OCI-LY7 (cell line): ENCODE measurements around the gene CCSER2. TPM values are rescaled to one million over a fixed set of nuclear protein-coding genes. Genes with fewer than 3 reads are reported as not detected.

Experiments used
- BruUV-seq: library from RNA; stranded (reverse); fragments of 400-500 nt; replicated peaks from 2 replicates; lab custom pipeline; 2021; lab: Mats Ljungman, UMichigan
- CTCF ChIA-PET: fragments of 300-600 bp; sonication (Branson Sonifier 250); formaldehyde crosslinking; loops from one replicate; lab custom pipeline; 2022; ENCODE audit warnings: antibody characterized with exemption; ENCODE audit not compliant: unreplicated experiment; lab: Charles Lee
- POLR2A ChIA-PET: fragments of 300-600 bp; sonication (Branson Sonifier 250); formaldehyde crosslinking; loops from one replicate; lab custom pipeline; 2022; ENCODE audit warnings: antibody characterized with exemption; lab: Charles Lee
- DNase-seq: peaks from one replicate; pipeline ENCODE4 v3.0.0-alpha.2; 2015; ENCODE audit warnings: low spot score
- H2AFZ ChIP-seq: fragments of 200-600 bp; sonication (generic), shearing (Covaris generic); 2 replicates; pipeline ENCODE4 v1.6.1; 2014; ENCODE audit warnings: mild to moderate bottlenecking, antibody characterized with exemption, low read length, moderate library complexity
- H3K27ac ChIP-seq: fragments of 200-600 bp; sonication (generic); 2 replicates; pipeline ENCODE4 v1.5.1; 2014; ENCODE audit warnings: mixed run types, low read depth, mild to moderate bottlenecking, moderate library complexity, low read length, inconsistent platforms; ENCODE audit not compliant: poor library complexity, severe bottlenecking
- H3K36me3 ChIP-seq: fragments of 200-600 bp; sonication (generic); 2 replicates; pipeline ENCODE4 v1.6.1; 2014; ENCODE audit warnings: mild to moderate bottlenecking, antibody characterized with exemption, low read length, moderate library complexity, mixed read lengths; ENCODE audit not compliant: insufficient read depth
- H3K4me1 ChIP-seq: fragments of 200-600 bp; sonication (generic); 2 replicates; pipeline ENCODE4 v1.5.1; 2014; ENCODE audit warnings: mild to moderate bottlenecking, low read length; ENCODE audit not compliant: insufficient read depth, poor library complexity, severe bottlenecking
- H3K4me2 ChIP-seq: fragments of 200-600 bp; sonication (generic); 2 replicates; pipeline ENCODE4 v1.6.1; 2014; ENCODE audit warnings: mild to moderate bottlenecking, low read length
- H3K4me3 ChIP-seq: fragments of 200-600 bp; sonication (generic); 2 replicates; pipeline ENCODE4 v1.5.1; 2014; ENCODE audit warnings: mild to moderate bottlenecking, low read depth, low read length; ENCODE audit not compliant: poor library complexity, severe bottlenecking
- H3K79me2 ChIP-seq: fragments of 200-600 bp; sonication (generic); 2 replicates; pipeline ENCODE4 v1.6.1; 2016; ENCODE audit warnings: low read depth, mild to moderate bottlenecking, low read length, moderate library complexity, mixed read lengths; ENCODE audit not compliant: insufficient read depth
- H3K9me2 ChIP-seq: fragments of 200-600 bp; sonication (generic); 2 replicates; pipeline ENCODE4 v1.6.1; 2016; ENCODE audit warnings: mild to moderate bottlenecking, low read length, mixed read lengths; ENCODE audit not compliant: insufficient read depth
- H3K9me3 ChIP-seq: fragments of 200-600 bp; sonication (generic); 2 replicates; pipeline ENCODE4 v1.6.1; 2014; ENCODE audit warnings: mild to moderate bottlenecking, mixed run types, low read length, mixed read lengths
- H4K20me1 ChIP-seq: fragments of 200-600 bp; sonication (generic); 2 replicates; pipeline ENCODE4 v1.6.1; 2014; ENCODE audit warnings: mild to moderate bottlenecking, antibody characterized with exemption, low read length, moderate library complexity, mixed read lengths; ENCODE audit not compliant: insufficient read depth
- EZH2phosphoT487 ChIP-seq: fragments of 200-600 bp; sonication (generic); IDR thresholded peaks from 2 replicates; pipeline ENCODE4 v1.6.1; 2018; ENCODE audit warnings: low read depth, borderline replicate concordance, mild to moderate bottlenecking, mixed run types, antibody characterized with exemption, low read length, moderate library complexity, mixed read lengths
- intact Hi-C: fragments of 100-400 bp; cut with micrococcal nuclease; formaldehyde crosslinking; loops from one replicate; pipeline ENCODE4 v1.10.0; 2022; ENCODE audit not compliant: unreplicated experiment
- total RNA-seq, 2 experiments: library from RNA; depleted of rRNA in 1 of 2; stranded (reverse); fragments of >200 nt in 1 of 2; shearing (Covaris generic) in 1 of 2; gene quantifications; 2 replicates each; pipeline ENCODE4 v1.2.3, GENCODE V29; 2014 to 2022
- TF ChIP-seq, protein P1 (sequence below): fragments of 200-600 bp; sonication (generic); conservative IDR thresholded peaks from 2 replicates; pipeline ENCODE4 v1.5.1; 2014; ENCODE audit warnings: mild to moderate bottlenecking, antibody characterized with exemption, low read length, moderate library complexity, mixed read lengths

CCSER2 gene
- total RNA-seq, 2 experiments from 2014 or later, result 15.9 to 30.1 TPM

DNA sequence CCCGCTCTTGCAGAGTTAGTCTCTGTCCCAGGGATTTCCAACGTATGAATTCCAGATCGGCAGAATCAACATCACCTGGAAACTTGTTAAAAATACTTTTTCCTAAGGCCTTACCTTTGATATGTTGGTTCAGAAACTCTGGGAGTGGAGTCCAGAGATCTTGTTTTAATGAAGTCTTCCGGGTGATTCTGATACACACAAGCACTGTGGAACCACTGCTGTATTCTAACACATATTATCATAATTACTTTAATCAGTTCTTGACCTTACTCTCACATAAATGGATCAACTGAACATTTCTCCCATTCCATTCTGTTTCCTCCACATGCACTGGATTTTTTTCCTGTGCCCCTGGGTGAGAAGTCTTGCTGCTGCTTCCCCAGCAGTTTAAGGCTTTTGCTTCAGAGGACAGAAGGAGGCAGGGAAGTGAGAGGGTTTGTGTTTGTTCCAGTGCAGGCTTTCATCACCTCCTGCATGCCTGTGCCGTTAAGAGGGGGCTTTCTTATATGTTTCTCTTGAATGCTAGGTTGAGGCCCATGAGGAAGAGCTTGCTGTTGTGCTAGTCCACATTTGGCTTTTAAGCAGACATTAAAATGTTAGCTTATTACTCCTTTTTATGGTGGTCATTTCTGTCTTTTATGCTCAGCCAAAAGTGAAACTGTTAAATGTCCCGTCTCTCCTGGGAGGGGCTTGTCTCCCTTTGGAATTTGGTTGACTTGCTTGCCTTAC lies 32.4 kb downstream of the CCSER2 start:
- ChIA-PET CTCF (no interaction called here), POLR2A (interaction anchor here (0.7 kb wide), 1 partner anchor 331 kb away, joined by 3 read pairs; no protein-coding TSS in a partner anchor)
- Histone ChIP-seq H3K79me2 (no peaks in the 10 kb centered on the region), H3K4me2 (no peak overlapping the region), H3K36me3 (no peaks in the 10 kb centered on the region), H3K9me2 (no peaks in the 10 kb centered on the region), H3K9me3 (no peaks in the 10 kb centered on the region), H2AFZ (no peak overlapping the region), H4K20me1 (no peaks in the 10 kb centered on the region; the same call in 1 of the 2 replicates), H3K4me1 (no peaks in the 10 kb centered on the region), H3K4me3 (no peak overlapping the region), H3K27ac (no peak overlapping the region)
- TF ChIP-seq, protein P1, sequence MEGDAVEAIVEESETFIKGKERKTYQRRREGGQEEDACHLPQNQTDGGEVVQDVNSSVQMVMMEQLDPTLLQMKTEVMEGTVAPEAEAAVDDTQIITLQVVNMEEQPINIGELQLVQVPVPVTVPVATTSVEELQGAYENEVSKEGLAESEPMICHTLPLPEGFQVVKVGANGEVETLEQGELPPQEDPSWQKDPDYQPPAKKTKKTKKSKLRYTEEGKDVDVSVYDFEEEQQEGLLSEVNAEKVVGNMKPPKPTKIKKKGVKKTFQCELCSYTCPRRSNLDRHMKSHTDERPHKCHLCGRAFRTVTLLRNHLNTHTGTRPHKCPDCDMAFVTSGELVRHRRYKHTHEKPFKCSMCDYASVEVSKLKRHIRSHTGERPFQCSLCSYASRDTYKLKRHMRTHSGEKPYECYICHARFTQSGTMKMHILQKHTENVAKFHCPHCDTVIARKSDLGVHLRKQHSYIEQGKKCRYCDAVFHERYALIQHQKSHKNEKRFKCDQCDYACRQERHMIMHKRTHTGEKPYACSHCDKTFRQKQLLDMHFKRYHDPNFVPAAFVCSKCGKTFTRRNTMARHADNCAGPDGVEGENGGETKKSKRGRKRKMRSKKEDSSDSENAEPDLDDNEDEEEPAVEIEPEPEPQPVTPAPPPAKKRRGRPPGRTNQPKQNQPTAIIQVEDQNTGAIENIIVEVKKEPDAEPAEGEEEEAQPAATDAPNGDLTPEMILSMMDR, result no peak
- no peak for DNase-seq
- BruUV-seq, result no TSS peak
- intact Hi-C loops, result no loop called here

DNA sequence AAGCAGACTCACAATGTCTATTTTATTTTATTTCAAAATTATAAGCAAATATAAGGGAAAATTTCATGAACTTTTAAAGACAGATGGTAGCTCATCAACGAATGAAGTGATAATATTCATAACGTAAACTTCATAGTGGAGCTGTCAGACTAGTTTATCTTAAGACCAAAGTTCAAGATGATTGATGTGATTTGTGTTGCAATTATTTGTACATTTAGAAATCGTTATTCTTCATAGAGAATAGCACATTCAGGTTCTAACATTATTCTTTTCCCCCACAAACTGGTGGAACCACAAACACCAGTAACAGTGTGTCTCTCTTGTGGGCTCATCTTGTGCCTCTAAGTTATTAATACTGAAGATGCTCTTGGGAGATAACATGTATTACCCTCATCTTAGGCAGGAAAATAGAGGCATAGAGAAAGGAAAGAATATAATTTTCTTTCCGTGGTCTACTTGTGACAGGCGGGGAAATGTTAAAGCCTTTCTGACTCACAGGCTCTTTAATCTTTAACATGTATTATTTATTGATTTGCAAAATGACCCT lies 37.0 kb downstream of the CCSER2 start:
- H3K9me2 ChIP-seq, result no peaks in the 10 kb centered on the region
- no peaks in the 10 kb centered on the region for H3K79me2 ChIP-seq
- no peak for DNase-seq
- H4K20me1 ChIP-seq, result peaks cover 3% of the 10 kb centered on the region; the same call in 1 of the 2 replicates
- H3K9me3 ChIP-seq, result no peaks in the 10 kb centered on the region
- no peaks in the 10 kb centered on the region for H3K36me3 ChIP-seq
- H3K4me1 ChIP-seq, result no peaks in the 10 kb centered on the region
- no peak overlapping the region for H3K27ac ChIP-seq
- ChIA-PET POLR2A (no interaction called here), CTCF (no interaction called here)
- no peak overlapping the region for H3K4me3 ChIP-seq
- BruUV-seq, result no TSS peak
- TF ChIP-seq, protein P1, result no peak
- TF ChIP-seq EZH2phosphoT487, result no peak
- intact Hi-C loops, result no loop called here
- no peak overlapping the region for H3K4me2 ChIP-seq
- H2AFZ ChIP-seq, result no peak overlapping the region

DNA sequence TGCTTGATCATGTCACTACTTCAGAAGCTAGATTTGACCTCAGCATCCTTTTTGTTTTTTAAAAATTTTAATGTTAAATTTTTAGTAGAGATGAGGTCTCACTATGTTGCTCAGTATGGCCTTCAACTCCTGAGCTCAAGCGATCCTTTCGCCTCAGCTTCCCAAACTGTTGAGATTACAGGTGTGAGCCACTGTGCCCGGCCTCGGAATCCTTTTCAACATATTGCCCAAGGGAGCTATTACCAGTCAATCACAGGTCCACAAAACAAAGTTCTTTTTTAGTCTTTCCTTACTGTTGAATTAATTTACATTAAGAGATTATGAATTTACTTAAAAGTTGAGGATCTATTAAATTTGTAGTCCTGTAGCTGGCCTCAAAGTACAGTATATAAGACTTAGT lies 37.7 kb downstream of the CCSER2 start:
- no peaks in the 10 kb centered on the region for H3K79me2 ChIP-seq
- intact Hi-C loops, result no loop called here
- H3K4me2 ChIP-seq, result no peak overlapping the region
- no peak overlapping the region for H3K27ac ChIP-seq
- 0 out of 2 replicates have a peak, but pooled peaks cover 2% of the 10 kb centered on the region for H3K36me3 ChIP-seq
- ChIA-PET CTCF (no interaction called here), POLR2A (interaction anchor here (0.7 kb wide), 1 partner anchor 15 kb away, joined by 3 read pairs; no protein-coding TSS in a partner anchor)
- TF ChIP-seq, protein P1, result no peak
- TF ChIP-seq EZH2phosphoT487, result no peak
- H3K4me1 ChIP-seq, result no peaks in the 10 kb centered on the region
- no peaks in the 10 kb centered on the region for H3K9me2 ChIP-seq
- no peak overlapping the region for H3K4me3 ChIP-seq
- no peak overlapping the region for H2AFZ ChIP-seq
- H4K20me1 ChIP-seq, result peaks cover 3% of the 10 kb centered on the region; the same call in 1 of the 2 replicates
- H3K9me3 ChIP-seq, result no peaks in the 10 kb centered on the region
- no TSS peak for BruUV-seq
- no peak for DNase-seq
